ENCODE results near the gene PFKFB3. TPM values are rescaled to one million over a fixed set of nuclear protein-coding genes. Genes with fewer than 3 reads are reported as not detected.

Gene PFKFB3
- total RNA-seq: 22.9 and 35.9 TPM in 2 replicates

DNA sequence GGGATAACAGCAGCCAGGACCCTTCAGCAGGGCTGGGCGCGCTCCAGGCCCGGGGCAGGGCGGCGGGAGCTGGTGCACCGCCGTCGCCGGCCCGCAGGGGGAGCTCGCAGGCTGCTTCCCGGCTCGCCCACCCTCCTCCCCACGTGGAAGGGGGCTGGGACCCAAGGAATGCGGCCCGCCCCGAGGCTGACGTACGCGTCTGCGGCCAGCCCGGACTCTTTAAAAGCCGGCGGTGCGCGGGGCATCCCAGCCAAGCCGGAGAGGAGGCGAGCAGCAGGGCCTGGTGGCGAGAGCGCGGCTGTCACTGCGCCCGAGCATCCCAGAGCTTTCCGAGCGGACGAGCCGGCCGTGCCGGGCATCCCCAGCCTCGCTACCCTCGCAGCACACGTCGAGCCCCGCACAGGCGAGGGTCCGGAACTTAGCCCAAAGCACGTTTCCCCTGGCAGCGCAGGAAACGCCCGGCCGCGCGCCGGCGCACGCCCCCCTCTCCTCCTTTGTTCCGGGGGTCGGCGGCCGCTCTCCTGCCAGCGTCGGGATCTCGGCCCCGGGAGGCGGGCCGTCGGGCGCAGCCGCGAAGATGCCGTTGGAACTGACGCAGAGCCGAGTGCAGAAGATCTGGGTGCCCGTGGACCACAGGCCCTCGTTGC, at the start of gene PFKFB3:
Gene PFKFB3, plus strand, starts transcription at position 249 of the 647 bp plus-strand sequence. Its CDS starts 329 bp downstream, at position 578.

Other genes with a start within 250 kb of the PFKFB3 start
- 9.4 and 18.6 TPM in 2 replicates for gene IL15RA, start 225.4 kb upstream of the PFKFB3 start, total RNA-seq
- not detected in 2 replicates for gene IL2RA, start 140.6 kb upstream of the PFKFB3 start, total RNA-seq
- 27.3 and 34.8 TPM in 2 replicates for gene RBM17, start 113.9 kb upstream of the PFKFB3 start, total RNA-seq